HepG2 (cell line): ENCODE results near the gene ATP6V0A1. TPM values are rescaled to one million over a fixed set of nuclear protein-coding genes. Genes with fewer than 3 reads are reported as not detected.
"Not testable (repeated sequence)": the region's sequence is repeated elsewhere in the genome, so short reads cannot be mapped to it uniquely, and the experiment has no call there.

Experiments
- ATAC-seq: fragments of 200-7000 bp; cut with Tn5 transposase; 3 replicates; pipeline ENCODE4 v1.9.1; 2020; ENCODE audit warnings: mild to moderate bottlenecking, moderate library complexity
- BruUV-seq: library from RNA; stranded (reverse); fragments of 400-500 nt; replicated peaks from 2 replicates; lab custom pipeline; 2021; lab: Mats Ljungman, UMichigan
- CTCF ChIA-PET: fragments of 300-600 bp; formaldehyde crosslinking; extraction: SDS; loops from one replicate; lab custom pipeline; 2021; ENCODE audit warnings: low total read pairs, inconsistent platforms, low intra/inter-chr PET ratio; lab: Yijun Ruan, JAX
- POLR2A ChIA-PET: fragments of 350-600 bp; sonication (Branson Sonifier 250); formaldehyde crosslinking; loops from one replicate; lab custom pipeline; 2020; ENCODE audit warnings: antibody characterized with exemption, inconsistent platforms; lab: Yijun Ruan, JAX
- DNase-seq: peaks from one replicate; pipeline ENCODE4 v3.0.0-alpha.2; 2015; ENCODE audit warnings: low spot score
- FAIRE-seq: peaks from 3 replicates; lab custom pipeline; 2011; peaks lifted over from hg19 to GRCh38; lab: Jason Lieb, UNC
- H2AFZ ChIP-seq: one replicate; pipeline ENCODE4 v1.6.1; 2011; ENCODE audit warnings: low read length, inconsistent platforms
- H3K27ac ChIP-seq: fragments of 300-600 bp; 3 replicates; pipeline ENCODE4 v1.8.0; 2011; ENCODE audit warnings: mixed run types, mild to moderate bottlenecking, mixed read lengths, low read length, inconsistent platforms; ENCODE audit not compliant: insufficient read depth; ENCODE audit errors: extremely low read length
- H3K27me3 ChIP-seq, 2 experiments: fragments of 200-600 bp in 1 of 2; 2 replicates in 1 of 2; 3 replicates in 1 of 2; pipeline versions ENCODE4 v1.6.0 to v1.8.0; 2011; ENCODE audit warnings: low read length in 2 of 2, mild to moderate bottlenecking in 2 of 2, moderate library complexity in 2 of 2, inconsistent platforms in 1 of 2; ENCODE audit not compliant: insufficient read depth in 2 of 2, control insufficient read depth in 1 of 2
- H3K36me3 ChIP-seq, 2 experiments: fragments of 200-600 bp in 1 of 2; replicated peaks in 1 of 2; 2 replicates in 1 of 2; 3 replicates in 1 of 2; pipeline versions ENCODE4 v1.5.1 to v1.8.0; 2011; ENCODE audit warnings: low read length in 2 of 2, inconsistent platforms in 1 of 2; ENCODE audit not compliant: insufficient read depth in 2 of 2, control insufficient read depth in 1 of 2
- H3K4me1 ChIP-seq: 2 replicates; pipeline ENCODE4 v1.5.1; 2012; ENCODE audit warnings: low read length, inconsistent platforms; ENCODE audit not compliant: insufficient read depth
- H3K4me2 ChIP-seq: 2 replicates; pipeline ENCODE4 v1.6.0; 2011; ENCODE audit warnings: low read depth, low read length, inconsistent platforms
- H3K4me3 ChIP-seq, 3 experiments: fragments of 200-600 bp in 1 of 3; sonication (generic), shearing (Covaris generic) in 1 of 3; replicated peaks in 1 of 3; 2 replicates each; pipeline ENCODE4 v1.5.1; 2011 to 2016; ENCODE audit warnings: low read length in 3 of 3, inconsistent platforms in 2 of 3, low read depth in 2 of 3, mild to moderate bottlenecking in 2 of 3, control low read depth in 1 of 3, mixed read lengths in 1 of 3; ENCODE audit not compliant: insufficient read depth in 1 of 3
- H3K79me2 ChIP-seq: one replicate; pipeline ENCODE4 v1.6.1; 2011; ENCODE audit warnings: low read length, inconsistent platforms; ENCODE audit not compliant: insufficient read depth
- H3K9ac ChIP-seq: 2 replicates; pipeline ENCODE4 v1.6.0; 2011; ENCODE audit warnings: mild to moderate bottlenecking, low read depth, low read length, inconsistent platforms; ENCODE audit not compliant: insufficient read depth
- H3K9me3 ChIP-seq: 2 replicates; pipeline ENCODE4 v1.5.1; 2012; ENCODE audit warnings: mild to moderate bottlenecking, low read length
- H4K20me1 ChIP-seq: 2 replicates; pipeline ENCODE4 v1.6.0; 2011; ENCODE audit warnings: inconsistent platforms, mild to moderate bottlenecking, low read length, moderate library complexity; ENCODE audit not compliant: insufficient read depth
- CBX2 ChIP-seq, 2 experiments: fragments of 200-600 bp in 1 of 2; sonication (generic); formaldehyde crosslinking in 1 of 2; IDR thresholded peaks; 2 replicates each; pipeline versions ENCODE4 v1.7.0 to v1.8.1; 2018 to 2022; ENCODE audit warnings: low read depth in 2 of 2, low read length in 1 of 2, mild to moderate bottlenecking in 1 of 2, missing genetic modification reagents in 1 of 2
- GMEB2 ChIP-seq: IDR thresholded peaks from 2 replicates; pipeline ENCODE4 v1.6.1; 2016; ENCODE audit warnings: missing biosample characterization, missing genetic modification reagents, low read depth
- HOXD1 ChIP-seq: sonication (generic); formaldehyde crosslinking; IDR thresholded peaks from 2 replicates; pipeline ENCODE4 v1.5.0; 2020; ENCODE audit warnings: missing genetic modification reagents
- MLLT10 ChIP-seq: sonication (generic); formaldehyde crosslinking; IDR thresholded peaks from 2 replicates; pipeline ENCODE4 v1.4.0; 2020; ENCODE audit warnings: missing genetic modification reagents
- SP2 ChIP-seq: sonication (generic); formaldehyde crosslinking; IDR thresholded peaks from 2 replicates; pipeline ENCODE4 v1.5.1; 2020; ENCODE audit warnings: mild to moderate bottlenecking, missing genetic modification reagents
- ZNF292 ChIP-seq: sonication (generic); formaldehyde crosslinking; IDR thresholded peaks from 2 replicates; pipeline ENCODE4 v1.8.1; 2022; ENCODE audit warnings: mild to moderate bottlenecking, low read depth, missing genetic modification reagents, borderline replicate concordance
- ZNF674 ChIP-seq: sonication (generic); formaldehyde crosslinking; IDR thresholded peaks from 2 replicates; pipeline ENCODE4 v1.5.0; 2020; ENCODE audit warnings: low read depth, mild to moderate bottlenecking, missing genetic modification reagents
- ZNF7 ChIP-seq: IDR thresholded peaks from 2 replicates; pipeline ENCODE4 v1.6.1; 2016; ENCODE audit warnings: missing biosample characterization, missing genetic modification reagents
- ZNF704 ChIP-seq: sonication (generic); formaldehyde crosslinking; IDR thresholded peaks from 2 replicates; pipeline ENCODE4 v1.8.1; 2023; ENCODE audit warnings: mild to moderate bottlenecking, inconsistent platforms, moderate library complexity, missing genetic modification reagents, borderline replicate concordance
- WGBS: methylation state at CpG from one replicate; pipeline ENCODE4 v1.1.6; 2017; ENCODE audit warnings: low lambda C conversion rate; 5-methylcytosine and 5-hydroxymethylcytosine counted together
- in situ Hi-C: cut with HindIII; loops from 2 replicates; pipeline ENCODE4 v1.10.0; 2017; ENCODE audit warnings: low pct_unique_long_range_greater_than_20kb; ENCODE audit not compliant: extremely low pct_ligation_motif_present
- intact Hi-C: fragments of 100-400 bp; cut with micrococcal nuclease; formaldehyde crosslinking; loops from one replicate; pipeline ENCODE4 v1.10.0; 2022; ENCODE audit not compliant: unreplicated experiment
- polyA plus RNA-seq, 8 experiments: library from polyadenylated mRNA; depleted of rRNA in 3 of 8; stranded (reverse) in 7 of 8; unstranded in 1 of 8; fragments of >200 nt; fragmentation: Illumina TruSeq in 4 of 8; extraction: Trizol in 4 of 8; gene quantifications; 2 replicates each; pipeline versions ENCODE4 v1.2.1 to v1.2.3, GENCODE V29; 2011 to 2016; ENCODE audit warnings: low read depth in 4 of 8, missing spikeins in 1 of 8, mixed read lengths in 1 of 8; ENCODE audit not compliant: insufficient read depth in 1 of 8
- total RNA-seq, 5 experiments: library from RNA; depleted of rRNA; stranded (reverse); fragments of >200 nt; fragmentation: Illumina TruSeq; extraction: Trizol; gene quantifications; 2 replicates each; pipeline ENCODE4 v1.2.3, GENCODE V29; 2016; ENCODE audit warnings: low read depth in 1 of 5
- TF ChIP-seq, protein P1 (sequence below): sonication (generic); formaldehyde crosslinking; conservative IDR thresholded peaks from 2 replicates; pipeline ENCODE4 v1.4.0; 2020; ENCODE audit warnings: missing genetic modification reagents

The ATP6V0A1 gene
- total and polyA plus RNA-seq, 2 of the 13 experiments (the other 11 are each of a cell fraction or from before 2014, with no cell fraction given), result 27.9 to 54.1 TPM

- Histone ChIP-seq H3K27ac (no peak overlapping the region), H3K4me1 (peaks cover 18% of the 10 kb centered on the region), H3K36me3 (peaks cover 31 to 88% of the 10 kb centered on the region in 2 experiments), H3K4me3 (no peak overlapping the region), H4K20me1 (no peaks in the 10 kb centered on the region), H3K9ac (no peak overlapping the region), H3K79me2 (no peaks in the 10 kb centered on the region), H2AFZ (no peak overlapping the region), H3K27me3 (no peaks in the 10 kb centered on the region), H3K4me2 (no peak overlapping the region), H3K9me3 (no peaks in the 10 kb centered on the region)
- DNase-seq (no peak), FAIRE-seq (no peak), ATAC-seq (no peak)
- ChIA-PET POLR2A (no interaction called here), CTCF (no interaction called here)
- in situ Hi-C loops (no loop called here), intact Hi-C loops (no loop called here)
- TF ChIP-seq GMEB2 (no peak), ZNF674 (CRISPR knock-in tag) (no peak), ZNF292 (no peak), ZNF704 (CRISPR knock-in tag) (no peak), MLLT10 (CRISPR knock-in tag) (no peak), ZNF7 (CRISPR knock-in tag) (no peak), HOXD1 (CRISPR knock-in tag) (no peak), SP2 (no peak), CBX2 (IDR thresholded peaks at IDR 0.05; ENCODE audit: low read depth, low read length) (no peak), CBX2 (CRISPR knock-in tag; IDR thresholded peaks at IDR 0.05; ENCODE audit: low read depth) (no peak)
- TF ChIP-seq, protein P1, sequence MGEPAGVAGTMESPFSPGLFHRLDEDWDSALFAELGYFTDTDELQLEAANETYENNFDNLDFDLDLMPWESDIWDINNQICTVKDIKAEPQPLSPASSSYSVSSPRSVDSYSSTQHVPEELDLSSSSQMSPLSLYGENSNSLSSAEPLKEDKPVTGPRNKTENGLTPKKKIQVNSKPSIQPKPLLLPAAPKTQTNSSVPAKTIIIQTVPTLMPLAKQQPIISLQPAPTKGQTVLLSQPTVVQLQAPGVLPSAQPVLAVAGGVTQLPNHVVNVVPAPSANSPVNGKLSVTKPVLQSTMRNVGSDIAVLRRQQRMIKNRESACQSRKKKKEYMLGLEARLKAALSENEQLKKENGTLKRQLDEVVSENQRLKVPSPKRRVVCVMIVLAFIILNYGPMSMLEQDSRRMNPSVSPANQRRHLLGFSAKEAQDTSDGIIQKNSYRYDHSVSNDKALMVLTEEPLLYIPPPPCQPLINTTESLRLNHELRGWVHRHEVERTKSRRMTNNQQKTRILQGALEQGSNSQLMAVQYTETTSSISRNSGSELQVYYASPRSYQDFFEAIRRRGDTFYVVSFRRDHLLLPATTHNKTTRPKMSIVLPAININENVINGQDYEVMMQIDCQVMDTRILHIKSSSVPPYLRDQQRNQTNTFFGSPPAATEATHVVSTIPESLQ (CRISPR knock-in tag), result no peak
- WGBS, result 95% methylated on average over 3 of the region's 3 CpGs
- BruUV-seq, result no TSS peak
These were observed 18.5 kb downstream of the ATP6V0A1 start for GRCh38 chr17:42477173-42477572.

DNA sequence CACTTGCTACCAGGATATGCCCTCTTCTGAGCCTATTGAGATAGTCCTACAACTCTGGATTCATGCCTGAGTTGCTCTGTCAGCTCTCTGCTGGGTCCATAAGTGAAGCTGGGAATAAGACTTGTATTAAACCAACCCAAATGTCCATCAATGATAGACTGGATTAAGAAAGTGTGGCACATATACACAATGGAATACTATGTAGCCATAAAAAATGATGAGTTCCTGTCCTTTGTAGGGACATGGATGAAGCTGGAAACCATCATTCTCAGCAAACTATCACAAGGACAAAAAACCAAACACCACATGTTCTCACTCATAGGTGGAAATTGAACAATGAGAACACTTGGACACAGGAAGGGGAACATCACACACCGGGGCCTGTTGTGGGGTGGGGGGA is 19.1 kb downstream of the ATP6V0A1 start:
- H3K4me3 ChIP-seq, H2AFZ ChIP-seq, H3K9me3 ChIP-seq, in situ Hi-C loops, H3K9ac ChIP-seq, FAIRE-seq, intact Hi-C loops, H3K27ac ChIP-seq, H3K79me2 ChIP-seq, CTCF ChIA-PET, H3K4me2 ChIP-seq, POLR2A ChIA-PET, H4K20me1 ChIP-seq, ATAC-seq, BruUV-seq, DNase-seq, H3K27me3 ChIP-seq: not testable (repeated sequence)
- Histone ChIP-seq H3K4me1 (peaks cover 23% of the 10 kb centered on the region), H3K36me3 (peaks cover 32 to 90% of the 10 kb centered on the region in 2 experiments)
- WGBS, result 88% methylated on average over 1 of the region's 1 CpG
